ENCODE data around the gene TSTD1.

The TSTD1 gene

GRCh38 chr1:161054805-161055204, 16.0 kb upstream of the TSTD1 start:
- peaks cover 10% of the 10 kb centered on the region for H3K4me1 Mint-ChIP-seq (ENCODE audit: low read depth)
- H3K9me3 Mint-ChIP-seq = no peaks in the 10 kb centered on the region
- H3K27ac Mint-ChIP-seq = no peak overlapping the region
- DNase-seq (ENCODE audit: low spot score) = no peak
- H3K27me3 Mint-ChIP-seq (ENCODE audit: low read depth) = no peaks in the 10 kb centered on the region
- H3K36me3 Mint-ChIP-seq (ENCODE audit: low read depth) = peaks cover 71% of the 10 kb centered on the region
- no peak overlapping the region for H3K4me3 Mint-ChIP-seq

GRCh38 chr1:161054232-161054631, 15.5 kb upstream of the TSTD1 start:
- no peak for DNase-seq (ENCODE audit: low spot score)
- H3K4me1 Mint-ChIP-seq (ENCODE audit: low read depth) = peaks cover 6% of the 10 kb centered on the region
- no peak overlapping the region for H3K27ac Mint-ChIP-seq
- H3K36me3 Mint-ChIP-seq (ENCODE audit: low read depth) = peaks cover 71% of the 10 kb centered on the region
- H3K4me3 Mint-ChIP-seq = no peak overlapping the region
- H3K9me3 Mint-ChIP-seq = no peaks in the 10 kb centered on the region
- H3K27me3 Mint-ChIP-seq (ENCODE audit: low read depth) = no peaks in the 10 kb centered on the region

GRCh38 chr1:161052899-161053298, 14.1 kb upstream of the TSTD1 start:
- Mint-ChIP-seq H3K4me1 (ENCODE audit: low read depth) (peaks cover 9% of the 10 kb centered on the region), H3K36me3 (ENCODE audit: low read depth) (peaks cover 78% of the 10 kb centered on the region), H3K4me3 (no peak overlapping the region), H3K27ac (no peak overlapping the region), H3K9me3 (no peaks in the 10 kb centered on the region), H3K27me3 (ENCODE audit: low read depth) (no peaks in the 10 kb centered on the region)
- no peak for DNase-seq (ENCODE audit: low spot score)

- peaks cover 79% of the 10 kb centered on the region for H3K36me3 Mint-ChIP-seq (ENCODE audit: low read depth)
- H3K4me3 Mint-ChIP-seq = no peak overlapping the region
- no peak overlapping the region for H3K27ac Mint-ChIP-seq
- H3K4me1 Mint-ChIP-seq (ENCODE audit: low read depth) = peaks cover 12% of the 10 kb centered on the region
- H3K9me3 Mint-ChIP-seq = no peaks in the 10 kb centered on the region
- no peaks in the 10 kb centered on the region for H3K27me3 Mint-ChIP-seq (ENCODE audit: low read depth)
- DNase-seq (ENCODE audit: low spot score) = no peak
Measured at GRCh38 chr1:161051219-161051618, 12.5 kb upstream of the TSTD1 start.

GRCh38 chr1:161048949-161049722, 10.4 kb upstream of the TSTD1 start:
- no peak for DNase-seq (ENCODE audit: low spot score)
- H3K27me3 Mint-ChIP-seq (ENCODE audit: low read depth) = no peaks in the 10 kb centered on the region
- peak overlapping the region; percentile 68 for H3K27ac Mint-ChIP-seq
- H3K4me3 Mint-ChIP-seq = no peak overlapping the region
- peaks cover 17% of the 10 kb centered on the region for H3K4me1 Mint-ChIP-seq (ENCODE audit: low read depth)
- H3K9me3 Mint-ChIP-seq = no peaks in the 10 kb centered on the region
- H3K36me3 Mint-ChIP-seq (ENCODE audit: low read depth) = peaks cover 79% of the 10 kb centered on the region

GRCh38 chr1:161047436-161048420, 9.0 kb upstream of the TSTD1 start:
- Mint-ChIP-seq H3K9me3 (no peaks in the 10 kb centered on the region), H3K4me1 (ENCODE audit: low read depth) (peaks cover 17% of the 10 kb centered on the region), H3K36me3 (ENCODE audit: low read depth) (peaks cover 70% of the 10 kb centered on the region), H3K4me3 (no peak overlapping the region), H3K27ac (peak overlapping the region; percentile 97), H3K27me3 (ENCODE audit: low read depth) (no peaks in the 10 kb centered on the region)
- no peak for DNase-seq (ENCODE audit: low spot score)

GRCh38 chr1:161046605-161047228, 8.0 kb upstream of the TSTD1 start:
- Mint-ChIP-seq H3K4me3 (peak overlapping the region; percentile 91), H3K4me1 (ENCODE audit: low read depth) (peaks cover 18% of the 10 kb centered on the region), H3K9me3 (no peaks in the 10 kb centered on the region), H3K27me3 (ENCODE audit: low read depth) (no peaks in the 10 kb centered on the region), H3K36me3 (ENCODE audit: low read depth) (peaks cover 68% of the 10 kb centered on the region), H3K27ac (peak overlapping the region; percentile 97)
- no peak for DNase-seq (ENCODE audit: low spot score)

GRCh38 chr1:161045736-161046604, 7.2 kb upstream of the TSTD1 start, which contains the start of gene USF1:
Gene USF1, minus strand, starts transcription at chr1:161045977. Its CDS starts 2,702 bp downstream, at chr1:161043275.
- Mint-ChIP-seq H3K9me3 (no peaks in the 10 kb centered on the region), H3K4me3 (peak within 1 kb of the TSS; percentile 91), H3K4me1 (ENCODE audit: low read depth) (peaks cover 20% of the 10 kb centered on the region), H3K27me3 (ENCODE audit: low read depth) (no peaks in the 10 kb centered on the region), H3K27ac (peak within 1 kb of the TSS; percentile 97), H3K36me3 (ENCODE audit: low read depth) (peaks cover 70% of the 10 kb centered on the region)
- DNase-seq (ENCODE audit: low spot score) = peak; percentile 94

GRCh38 chr1:161044908-161045735, 6.4 kb upstream of the TSTD1 start:
- Mint-ChIP-seq H3K36me3 (ENCODE audit: low read depth) (peaks cover 74% of the 10 kb centered on the region), H3K4me3 (peak overlapping the region; percentile 91), H3K27ac (peak overlapping the region; percentile 97), H3K9me3 (no peaks in the 10 kb centered on the region), H3K27me3 (ENCODE audit: low read depth) (no peaks in the 10 kb centered on the region), H3K4me1 (ENCODE audit: low read depth) (peaks cover 20% of the 10 kb centered on the region)
- peak; percentile 54 for DNase-seq (ENCODE audit: low spot score)

- Mint-ChIP-seq H3K27me3 (ENCODE audit: low read depth) (no peaks in the 10 kb centered on the region), H3K9me3 (no peaks in the 10 kb centered on the region), H3K4me3 (peak overlapping the region; percentile 91), H3K36me3 (ENCODE audit: low read depth) (peaks cover 74% of the 10 kb centered on the region), H3K27ac (peak overlapping the region; percentile 97), H3K4me1 (ENCODE audit: low read depth) (peaks cover 20% of the 10 kb centered on the region)
- no peak for DNase-seq (ENCODE audit: low spot score)
Measured at GRCh38 chr1:161044535-161044907, 5.8 kb upstream of the TSTD1 start.

- Mint-ChIP-seq H3K27ac (peak overlapping the region; percentile 86), H3K27me3 (ENCODE audit: low read depth) (no peaks in the 10 kb centered on the region), H3K36me3 (ENCODE audit: low read depth) (peaks cover 48% of the 10 kb centered on the region), H3K4me1 (ENCODE audit: low read depth) (peaks cover 25% of the 10 kb centered on the region), H3K9me3 (no peaks in the 10 kb centered on the region), H3K4me3 (peak overlapping the region; percentile 92)
- no peak for DNase-seq (ENCODE audit: low spot score)
Measured at GRCh38 chr1:161039546-161039945, 782 bp upstream of the TSTD1 start.

GRCh38 chr1:161039154-161039545, 386 bp upstream of the TSTD1 start:
- DNase-seq (ENCODE audit: low spot score) = no peak
- H3K27me3 Mint-ChIP-seq (ENCODE audit: low read depth) = no peaks in the 10 kb centered on the region
- no peaks in the 10 kb centered on the region for H3K9me3 Mint-ChIP-seq
- H3K27ac Mint-ChIP-seq = peak overlapping the region; percentile 86
- peak overlapping the region; percentile 92 for H3K4me3 Mint-ChIP-seq
- H3K4me1 Mint-ChIP-seq (ENCODE audit: low read depth) = peaks cover 21% of the 10 kb centered on the region
- H3K36me3 Mint-ChIP-seq (ENCODE audit: low read depth) = peaks cover 44% of the 10 kb centered on the region

All from T-helper 2 cell treated with Interferon-gamma antibody and Interleukin-4, amounts not matched to agents 5 μg/mL and 100 μg/mL, for 36 hours (primary cell).